Astrocyte (in vitro differentiated cells and primary cell): Measurements from ENCODE around the gene AWAT2.

Source experiments
- EZH2 ChIP-seq: IDR thresholded peaks from 2 replicates; pipeline ENCODE4 v1.6.1; 2012; ENCODE audit warnings: mild to moderate bottlenecking, low read length, inconsistent platforms; ENCODE audit not compliant: insufficient read depth
- TF ChIP-seq, protein P1 (sequence below): IDR thresholded peaks from 2 replicates; pipeline ENCODE4 v1.5.1; 2011; ENCODE audit warnings: low read depth, mild to moderate bottlenecking, inconsistent platforms, low read length, moderate library complexity; ENCODE audit not compliant: insufficient read depth

- TF ChIP-seq, protein P1, sequence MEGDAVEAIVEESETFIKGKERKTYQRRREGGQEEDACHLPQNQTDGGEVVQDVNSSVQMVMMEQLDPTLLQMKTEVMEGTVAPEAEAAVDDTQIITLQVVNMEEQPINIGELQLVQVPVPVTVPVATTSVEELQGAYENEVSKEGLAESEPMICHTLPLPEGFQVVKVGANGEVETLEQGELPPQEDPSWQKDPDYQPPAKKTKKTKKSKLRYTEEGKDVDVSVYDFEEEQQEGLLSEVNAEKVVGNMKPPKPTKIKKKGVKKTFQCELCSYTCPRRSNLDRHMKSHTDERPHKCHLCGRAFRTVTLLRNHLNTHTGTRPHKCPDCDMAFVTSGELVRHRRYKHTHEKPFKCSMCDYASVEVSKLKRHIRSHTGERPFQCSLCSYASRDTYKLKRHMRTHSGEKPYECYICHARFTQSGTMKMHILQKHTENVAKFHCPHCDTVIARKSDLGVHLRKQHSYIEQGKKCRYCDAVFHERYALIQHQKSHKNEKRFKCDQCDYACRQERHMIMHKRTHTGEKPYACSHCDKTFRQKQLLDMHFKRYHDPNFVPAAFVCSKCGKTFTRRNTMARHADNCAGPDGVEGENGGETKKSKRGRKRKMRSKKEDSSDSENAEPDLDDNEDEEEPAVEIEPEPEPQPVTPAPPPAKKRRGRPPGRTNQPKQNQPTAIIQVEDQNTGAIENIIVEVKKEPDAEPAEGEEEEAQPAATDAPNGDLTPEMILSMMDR, result no peak
- no peak for TF ChIP-seq EZH2
Observed at GRCh38 chrX:70096052-70096451, 46.3 kb upstream of the AWAT2 start.
